ENCODE results near the gene SCO1.

GRCh38 chr17:10729334-10730193 is 32.2 kb upstream of the SCO1 start, which contains the start of gene TMEM220:
- TF ChIP-seq POLR2A (IDR thresholded peaks at IDR 0.05; ENCODE audit: low read length), result peak; percentile 45
- no peak for TF ChIP-seq GATA1 (IDR thresholded peaks at IDR 0.05; ENCODE audit: low read depth, low read length)
